Measurements from ENCODE around the gene TMEM74B.

DNA sequence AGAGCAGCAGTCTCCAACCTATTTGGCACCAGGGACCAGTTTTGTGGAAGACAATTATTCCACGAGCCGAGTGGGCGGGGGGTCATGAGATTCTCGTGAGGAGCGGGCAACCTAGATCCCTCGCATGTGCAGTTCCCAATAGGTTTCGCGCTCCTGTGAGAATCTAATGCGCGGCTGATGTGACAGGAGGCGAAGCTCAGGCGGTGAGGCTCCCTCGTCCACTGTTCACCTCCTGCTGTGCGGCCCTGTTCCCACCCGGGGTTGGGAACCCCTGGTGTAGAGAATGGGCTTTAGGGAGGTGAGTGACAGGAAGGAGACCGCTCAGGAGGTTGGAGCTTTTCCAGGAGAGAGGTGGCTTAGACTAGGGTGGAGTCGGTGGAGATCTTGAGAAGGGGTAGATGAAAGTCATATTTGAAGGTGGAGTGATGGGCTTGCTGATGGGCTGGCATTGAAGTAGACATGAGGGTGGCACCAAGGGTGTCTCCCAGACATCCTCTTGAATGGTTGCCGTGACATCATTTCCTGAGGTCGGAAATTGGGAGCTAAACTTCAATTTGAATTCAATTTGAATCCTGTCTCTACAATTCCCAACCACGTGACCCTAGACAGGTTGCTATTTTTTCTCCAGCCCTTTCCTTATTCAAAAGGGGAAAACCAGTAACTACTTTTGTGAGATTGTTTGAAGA is 39.6 kb upstream of the TMEM74B start:
- TF ChIP-seq CTCF (IDR thresholded peaks at IDR 0.05; ENCODE audit: low read length) (no peak), EZH2 (optimal IDR thresholded peaks at IDR 0.05; ENCODE audit: low read depth, low read length) (no peak)

Data from MM.1S (cell line).